GM21717 (cell line): ENCODE results near the gene USP53.
"Not testable (repeated sequence)": the region's sequence is repeated elsewhere in the genome, so short reads cannot be mapped to it uniquely, and the experiment has no call there.

Experiments used
- ATAC-seq: cut with Tn5 transposase; IDR thresholded peaks from one replicate; pipeline ENCODE4 v1.9.1; 2021; ENCODE audit warnings: mild to moderate bottlenecking, moderate library complexity; ENCODE audit not compliant: unreplicated experiment

The USP53 gene

DNA sequence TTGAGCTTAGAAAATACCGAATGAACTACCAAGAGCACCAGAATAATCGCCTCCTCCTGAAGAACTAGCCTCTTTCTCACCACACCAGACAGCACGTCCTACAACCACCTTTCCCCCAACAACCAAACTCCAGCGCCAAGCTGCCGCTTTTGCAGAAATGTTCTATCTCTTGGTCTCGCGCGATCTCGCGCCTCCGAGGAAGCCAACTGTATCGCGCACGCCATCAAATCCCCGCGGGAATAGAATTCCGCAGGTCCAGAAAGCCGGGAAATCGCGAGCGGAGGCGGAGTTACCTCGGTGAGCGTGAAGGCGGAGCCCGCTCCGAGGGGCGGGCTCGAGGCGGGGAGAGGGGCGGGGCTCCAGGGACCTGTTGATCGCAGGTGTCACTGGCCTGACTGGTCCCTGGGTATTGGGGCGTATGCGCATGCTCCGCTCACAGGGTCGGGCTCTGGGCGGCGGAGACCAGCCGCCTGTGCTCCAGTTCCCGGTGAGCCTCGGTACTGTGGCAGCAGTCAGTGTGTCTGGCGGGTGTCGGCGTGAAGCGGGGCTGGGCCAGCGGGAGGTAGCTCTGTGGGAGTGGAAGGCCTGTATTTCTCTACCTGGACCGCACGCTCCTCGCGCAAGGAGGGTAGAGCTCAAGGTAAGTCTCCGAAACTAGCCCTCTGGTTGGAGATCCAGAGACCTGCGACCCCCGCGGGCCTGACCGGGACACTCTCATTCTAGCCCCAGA lies at the start of gene USP53:
Gene USP53 (plus strand): TSS at position 480 of the 730 bp plus-strand sequence. CDS start 27,047 bp downstream, outside the sequence.
- ATAC-seq: peak; percentile 94

- no peak for ATAC-seq
Observed at GRCh38 chr4:119165767-119166166, 46.7 kb upstream of the USP53 start.

- no peak for ATAC-seq
Observed at GRCh38 chr4:119170195-119170594, 42.3 kb upstream of the USP53 start.

DNA sequence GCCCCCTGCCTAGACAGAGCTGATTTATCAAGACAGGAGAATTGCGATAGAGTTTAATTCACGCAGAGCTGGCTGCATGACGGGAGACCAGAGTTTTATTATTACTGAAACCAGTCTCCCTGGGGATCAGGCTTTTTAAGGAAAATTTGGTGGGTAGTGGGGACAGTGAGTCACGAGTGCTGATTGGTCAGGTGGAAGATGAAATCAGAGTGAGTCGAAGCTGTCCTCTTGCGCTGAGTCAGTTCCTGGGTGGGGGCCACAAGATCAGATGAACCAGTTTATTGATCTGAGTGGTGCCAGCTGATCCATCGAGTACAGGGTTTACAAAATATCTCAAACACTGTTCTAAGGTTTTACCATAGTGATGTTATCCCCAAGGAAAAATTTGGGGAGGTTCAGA lies 40.3 kb upstream of the USP53 start:
- no peak for ATAC-seq

DNA sequence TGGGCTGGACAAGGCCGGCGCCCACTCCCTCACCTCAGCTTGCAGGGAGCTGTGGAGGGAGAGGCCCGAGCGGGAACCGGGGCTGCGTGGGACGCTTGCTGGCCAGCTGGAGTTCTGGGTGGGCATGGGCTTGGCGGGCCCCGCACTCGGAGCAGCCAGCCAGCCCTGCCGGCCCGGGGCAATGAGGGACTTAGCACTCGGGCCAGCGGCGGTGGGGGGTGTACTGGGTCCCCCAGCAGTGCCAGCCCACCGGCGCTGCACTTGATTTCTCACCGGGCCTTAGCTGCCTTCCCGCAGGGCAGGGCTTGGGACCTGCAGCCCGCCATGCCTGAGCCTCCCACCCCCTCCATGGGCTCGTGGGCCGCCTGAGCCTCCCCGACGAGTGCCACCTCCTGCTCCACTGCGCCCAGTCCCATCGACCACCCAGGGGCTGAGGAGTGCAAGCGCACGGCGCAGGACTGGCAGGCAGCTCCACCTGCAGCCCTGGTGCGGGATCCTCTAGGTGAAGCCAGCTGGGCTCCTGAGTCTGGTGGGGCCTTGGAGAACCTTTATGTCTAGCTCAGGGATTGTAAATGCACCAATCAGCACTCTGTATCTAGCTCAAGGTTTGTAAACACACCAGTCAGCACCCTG lies 38.7 kb upstream of the USP53 start:
- ATAC-seq: not testable (repeated sequence)

DNA sequence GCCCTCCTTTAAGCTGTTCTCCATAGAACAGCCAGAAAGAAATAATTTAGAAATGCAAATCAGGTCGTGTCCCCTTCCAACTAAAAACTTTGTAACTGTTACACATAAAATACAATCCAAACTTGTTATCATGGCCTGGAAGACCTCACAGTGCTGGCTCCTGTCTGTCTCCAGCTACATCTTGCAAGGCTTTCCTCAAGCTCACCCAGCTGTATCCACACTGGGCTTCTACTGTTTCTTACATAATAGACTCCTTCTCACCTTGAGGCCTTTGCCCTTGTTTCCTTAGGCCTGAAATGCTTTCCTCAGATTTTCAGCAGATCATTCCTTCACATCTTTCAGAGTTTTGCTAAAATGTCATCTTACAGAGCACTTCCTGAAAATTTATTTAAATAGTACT lies 33.5 kb upstream of the USP53 start:
- no peak for ATAC-seq

GRCh38 chr4:119184128-119184527 lies 28.4 kb upstream of the USP53 start:
- ATAC-seq: no peak

DNA sequence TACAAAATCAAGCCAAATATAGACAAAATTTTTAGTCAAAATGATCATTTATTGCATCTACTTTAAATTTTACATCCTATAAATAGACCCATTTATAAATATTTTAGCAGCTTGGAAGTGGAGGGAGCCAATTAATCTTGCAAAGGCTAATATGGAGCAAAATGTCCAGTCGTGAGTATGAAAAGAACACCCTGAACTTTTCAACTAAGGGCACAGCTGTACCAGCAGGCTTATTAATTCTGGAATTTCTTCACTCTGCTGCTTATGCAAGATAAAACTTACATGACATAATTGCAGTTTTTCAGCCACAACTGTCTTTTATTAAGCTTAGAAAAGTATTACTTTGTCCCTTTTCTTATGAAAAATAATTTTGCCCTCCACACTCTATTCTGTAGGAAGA lies 22.9 kb upstream of the USP53 start:
- no peak for ATAC-seq

GRCh38 chr4:119190354-119190753 lies 22.2 kb upstream of the USP53 start:
- ATAC-seq: no peak

DNA sequence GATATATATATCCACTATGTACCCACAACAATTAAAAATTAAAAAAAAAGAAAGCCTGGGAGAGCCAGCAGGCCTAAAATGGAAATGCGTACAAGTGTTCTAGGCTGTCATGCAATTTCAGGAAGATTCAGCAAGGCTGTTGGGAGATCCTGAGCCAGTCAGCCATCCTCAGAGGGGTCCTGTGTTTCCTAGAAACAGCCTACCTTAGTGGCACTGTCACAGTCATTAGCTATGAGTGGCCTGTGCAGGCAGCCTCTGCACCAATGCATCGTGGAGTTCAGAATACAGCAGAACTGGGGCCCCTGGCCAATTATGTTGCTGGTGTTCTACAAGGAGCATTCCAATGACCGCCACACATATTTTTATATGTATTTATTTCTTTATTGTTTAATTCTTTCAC lies 21.0 kb upstream of the USP53 start:
- ATAC-seq: no peak

DNA sequence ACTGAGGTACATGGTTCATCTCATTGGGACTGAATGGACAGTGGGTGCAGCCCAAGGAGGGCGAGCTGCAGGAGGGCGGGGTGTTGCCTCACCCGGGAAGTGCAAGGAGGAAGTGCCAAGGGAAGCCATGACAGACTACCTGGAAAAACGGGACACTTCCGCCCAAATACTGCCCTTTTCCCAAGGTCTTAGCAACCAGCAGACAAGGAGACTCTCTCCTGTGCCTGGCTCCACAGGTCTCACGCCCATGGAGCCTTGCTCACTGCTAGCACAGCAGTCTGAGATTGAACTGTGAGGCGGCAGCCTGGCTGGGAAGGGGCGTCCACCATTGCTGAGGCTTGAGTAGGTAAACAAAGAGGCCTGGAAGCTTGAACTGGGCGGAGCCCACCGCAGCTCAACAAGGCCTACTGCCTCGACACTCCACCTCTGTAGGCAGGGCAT lies 14.7 kb upstream of the USP53 start:
- ATAC-seq: no peak

DNA sequence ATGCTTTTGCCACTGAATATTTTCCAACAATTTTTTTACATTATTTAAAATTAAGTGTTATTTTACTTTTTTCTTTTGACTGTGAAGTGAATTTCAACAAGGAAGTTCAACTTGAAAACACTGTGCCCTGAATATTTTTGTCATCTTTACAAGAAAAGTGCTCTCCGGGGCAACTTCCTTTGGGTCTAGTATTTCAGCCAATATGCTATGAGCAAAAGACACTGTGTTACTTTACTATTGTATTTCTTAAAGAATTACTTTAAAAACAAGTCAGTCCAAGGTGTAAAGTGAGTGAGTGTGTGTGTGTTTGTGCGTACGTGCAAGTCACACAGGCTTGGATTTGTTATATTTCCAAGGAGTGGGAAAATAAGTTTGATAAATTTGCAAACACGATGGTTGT lies 7.6 kb upstream of the USP53 start:
- no peak for ATAC-seq

DNA sequence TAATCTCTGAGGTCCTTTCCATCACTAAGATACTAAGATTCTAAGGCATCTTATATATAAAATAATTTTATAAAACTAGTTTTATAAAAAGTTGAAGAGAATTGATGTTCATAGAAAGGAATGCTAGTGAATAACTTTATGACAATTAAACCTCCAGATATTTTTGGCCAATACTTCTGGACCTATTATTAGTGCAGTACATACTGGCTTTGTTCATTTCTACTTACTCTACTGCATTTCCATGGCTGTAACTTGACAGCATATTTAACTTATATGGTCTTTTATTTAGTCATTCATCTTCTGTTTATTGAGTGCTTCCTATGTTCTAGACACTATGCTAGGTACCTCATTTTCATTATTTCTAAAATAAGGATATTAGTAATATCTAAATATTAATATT lies 6.8 kb upstream of the USP53 start:
- ATAC-seq: no peak

- no peak for ATAC-seq
Observed at GRCh38 chr4:119206178-119206577, 6.3 kb upstream of the USP53 start.

GRCh38 chr4:119207051-119207450 lies 5.5 kb upstream of the USP53 start:
- no peak for ATAC-seq

DNA sequence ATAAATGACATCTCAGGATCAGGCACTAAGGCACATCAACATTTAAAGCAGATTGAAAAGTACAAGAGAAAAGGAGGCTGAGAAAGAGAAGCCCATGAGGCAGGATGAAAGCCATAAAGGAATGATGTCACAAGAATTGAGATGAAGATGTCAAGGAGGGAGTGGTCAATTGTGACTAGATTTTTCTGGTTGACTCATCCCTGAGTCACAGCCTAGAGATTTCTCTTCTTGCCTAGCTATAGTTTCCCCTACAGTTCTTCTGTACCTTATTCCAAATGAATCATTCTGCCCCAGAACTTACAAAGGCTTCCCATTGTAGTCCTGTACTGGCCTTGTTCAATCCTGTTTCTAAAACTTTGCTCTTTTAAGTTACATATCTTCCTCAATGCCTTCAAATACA lies 3.4 kb upstream of the USP53 start:
- no peak for ATAC-seq

DNA sequence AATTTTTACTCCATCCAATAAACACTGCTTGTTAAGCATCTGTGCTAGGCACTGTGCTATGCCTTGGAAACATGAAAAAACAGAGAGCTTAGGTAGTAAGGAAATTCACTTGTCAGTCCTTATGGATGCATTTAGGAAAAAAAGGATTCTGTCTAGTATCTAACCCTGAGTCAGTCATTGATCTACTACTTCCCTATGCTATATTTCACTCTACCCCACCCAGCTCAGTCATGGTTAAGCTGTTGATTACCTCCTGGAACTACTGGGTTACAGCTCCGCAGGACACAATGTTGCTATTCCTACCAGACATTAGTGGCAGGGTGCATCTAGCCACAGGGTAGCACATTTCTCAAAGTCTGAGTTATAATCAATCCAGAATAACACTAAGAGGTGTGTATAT lies 2.9 kb upstream of the USP53 start:
- ATAC-seq: no peak

DNA sequence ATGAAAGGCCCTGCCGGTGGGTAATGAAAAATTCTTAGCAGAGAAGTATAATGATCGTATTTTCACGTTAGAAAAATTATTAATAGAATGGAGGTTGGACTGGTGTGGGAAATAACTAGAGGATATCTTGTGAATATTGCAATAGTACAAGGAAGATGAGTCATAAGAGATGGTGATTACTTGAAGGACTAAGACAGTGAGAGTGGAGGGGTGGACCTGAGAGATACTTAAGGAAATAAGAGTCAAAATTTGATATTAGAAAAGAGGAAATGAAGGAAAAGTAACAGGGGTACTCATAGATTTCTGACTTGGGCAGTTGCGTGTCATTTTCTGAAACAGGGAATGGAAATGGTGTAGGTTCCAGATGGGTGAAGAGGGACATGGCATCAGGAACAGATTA lies 1.7 kb upstream of the USP53 start:
- ATAC-seq: no peak

GRCh38 chr4:119211867-119212233 lies 663 bp upstream of the USP53 start:
- peak; percentile 13 for ATAC-seq

DNA sequence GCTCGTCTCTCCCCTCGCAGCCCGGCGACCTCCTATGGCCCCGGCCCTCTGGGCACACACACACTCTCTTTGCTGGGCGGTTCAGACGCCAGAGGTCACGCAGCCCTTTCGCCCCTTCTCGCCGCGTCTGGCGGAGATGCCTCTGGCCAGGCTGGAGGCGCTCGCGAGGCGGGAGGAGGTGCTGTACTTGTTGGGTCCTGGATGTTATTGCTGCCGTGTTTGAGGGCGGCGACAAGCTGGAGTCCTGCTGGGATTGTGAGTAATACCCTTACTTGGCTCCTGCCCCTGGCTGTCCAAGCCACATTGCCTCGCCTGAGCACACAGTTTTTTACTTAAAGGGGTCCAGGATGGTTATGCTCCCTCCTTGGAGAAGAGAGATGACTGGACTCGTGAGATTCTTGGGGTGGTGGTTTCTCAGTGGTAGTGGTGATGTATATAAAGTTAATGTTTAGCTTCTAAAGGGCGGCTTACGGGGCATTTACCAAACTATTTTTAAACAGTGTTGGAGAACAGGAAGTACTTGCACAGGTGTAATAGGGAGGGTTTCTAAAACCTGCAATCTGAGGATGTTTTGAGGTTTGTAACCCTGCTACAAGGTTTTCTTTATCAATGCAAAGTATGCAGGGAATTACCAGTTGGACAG lies 572 bp downstream of the USP53 start:
- peak; percentile 64 for ATAC-seq

DNA sequence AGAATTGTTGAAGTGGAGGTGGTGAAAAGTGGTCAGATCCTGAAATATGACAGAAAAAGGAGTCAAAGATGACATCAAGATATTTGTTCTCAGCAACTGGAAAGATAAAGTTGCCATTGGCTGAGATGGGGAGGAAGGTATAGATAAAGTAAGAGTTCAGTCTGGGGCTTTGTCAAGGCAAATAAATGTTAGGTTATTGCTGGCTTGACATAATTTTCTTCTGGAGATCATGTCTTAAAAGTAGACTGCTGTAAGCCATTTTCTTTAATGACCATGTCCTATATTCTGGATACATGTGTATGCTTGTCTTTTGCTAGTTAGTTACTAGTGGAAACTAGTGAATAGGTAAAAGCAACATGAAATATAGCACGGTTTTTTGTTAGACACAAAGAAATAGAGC lies 5.6 kb downstream of the USP53 start:
- ATAC-seq: no peak

GRCh38 chr4:119221412-119221811 lies 8.9 kb downstream of the USP53 start:
- no peak for ATAC-seq
